HG03575 (cell line): ENCODE results near the gene RAI1.

Source experiments
- ATAC-seq: cut with Tn5 transposase; IDR thresholded peaks from one replicate; pipeline ENCODE4 v1.9.1; 2021; ENCODE audit not compliant: unreplicated experiment, insufficient number of reproducible peaks, low FRiP score; ENCODE audit errors: extremely low read depth

The RAI1 gene

GRCh38 chr17:17841601-17842025 lies 160.4 kb downstream of the RAI1 start:
- ATAC-seq = no peak

- no peak for ATAC-seq
Measured at GRCh38 chr17:17842111-17842876, 161.0 kb downstream of the RAI1 start.

GRCh38 chr17:17843096-17843495 lies 161.8 kb downstream of the RAI1 start:
- ATAC-seq = no peak

GRCh38 chr17:17844079-17844478 lies 162.8 kb downstream of the RAI1 start:
- no peak for ATAC-seq

- ATAC-seq = no peak
Measured at GRCh38 chr17:17844500-17844899, 163.2 kb downstream of the RAI1 start.

GRCh38 chr17:17845046-17845775 lies 164.0 kb downstream of the RAI1 start:
- ATAC-seq = no peak

GRCh38 chr17:17846003-17846402 lies 164.7 kb downstream of the RAI1 start:
- no peak for ATAC-seq

GRCh38 chr17:17846645-17847044 lies 165.4 kb downstream of the RAI1 start:
- no peak for ATAC-seq

GRCh38 chr17:17847118-17847689 lies 165.9 kb downstream of the RAI1 start:
- ATAC-seq = no peak

GRCh38 chr17:17847726-17848125 lies 166.5 kb downstream of the RAI1 start:
- ATAC-seq = no peak

GRCh38 chr17:17848311-17849082 lies 167.2 kb downstream of the RAI1 start:
- ATAC-seq = no peak

- no peak for ATAC-seq
Measured at GRCh38 chr17:17849147-17849820, 168.0 kb downstream of the RAI1 start.

GRCh38 chr17:17849845-17850373 lies 168.7 kb downstream of the RAI1 start:
- no peak for ATAC-seq

GRCh38 chr17:17851103-17852002 lies 170.1 kb downstream of the RAI1 start:
- ATAC-seq = no peak

- no peak for ATAC-seq
Measured at GRCh38 chr17:17852930-17853329, 171.7 kb downstream of the RAI1 start.

- no peak for ATAC-seq
Measured at GRCh38 chr17:17853811-17854447, 172.7 kb downstream of the RAI1 start.

GRCh38 chr17:17855976-17856375 lies 174.7 kb downstream of the RAI1 start:
- ATAC-seq = no peak
